GM19238 (cell line): ENCODE measurements around the gene TBC1D8B.
"Not testable (repeated sequence)": the region's sequence is repeated elsewhere in the genome, so short reads cannot be mapped to it uniquely, and the experiment has no call there.

Experiments used
- DNase-seq: peaks from one replicate; pipeline ENCODE4 v3.0.0; 2011; ENCODE audit warnings: low spot score; ENCODE audit not compliant: insufficient read length

TBC1D8B gene

GRCh38 chrX:106802388-106803275 is at the start of gene TBC1D8B:
TSS of gene TBC1D8B (plus strand) at chrX:106802673. CDS start at chrX:106802854, 181 bp downstream.
- no peak for DNase-seq

- DNase-seq: not testable (repeated sequence)
These were observed 33.2 kb upstream of the TBC1D8B start for GRCh38 chrX:106769288-106769687.

GRCh38 chrX:106774981-106775380 is 27.5 kb upstream of the TBC1D8B start:
- no peak for DNase-seq

GRCh38 chrX:106780264-106780663 is 22.2 kb upstream of the TBC1D8B start:
- DNase-seq: no peak

GRCh38 chrX:106780664-106781377 is 21.7 kb upstream of the TBC1D8B start:
- DNase-seq: no peak

- no peak for DNase-seq
These were observed 18.8 kb upstream of the TBC1D8B start for GRCh38 chrX:106783716-106784115.

GRCh38 chrX:106791495-106791894 is 11.0 kb upstream of the TBC1D8B start:
- DNase-seq: no peak

GRCh38 chrX:106802063-106802387 is 448 bp upstream of the TBC1D8B start:
- no peak for DNase-seq

- DNase-seq: no peak
These were observed 8.8 kb downstream of the TBC1D8B start for GRCh38 chrX:106811131-106811910.

GRCh38 chrX:106812930-106813329 is 10.5 kb downstream of the TBC1D8B start:
- DNase-seq: not testable (repeated sequence)

GRCh38 chrX:106814093-106814492 is 11.6 kb downstream of the TBC1D8B start:
- not testable (repeated sequence) for DNase-seq

GRCh38 chrX:106862972-106863688 is 60.7 kb downstream of the TBC1D8B start:
- no peak for DNase-seq

- no peak for DNase-seq
These were observed 61.2 kb downstream of the TBC1D8B start for GRCh38 chrX:106863697-106864096.

- DNase-seq: not testable (repeated sequence)
These were observed 70.3 kb downstream of the TBC1D8B start for GRCh38 chrX:106872796-106873195.

- DNase-seq: no peak
These were observed 71.6 kb downstream of the TBC1D8B start for GRCh38 chrX:106874075-106874474.

- DNase-seq: no peak
These were observed 72.7 kb downstream of the TBC1D8B start for GRCh38 chrX:106875151-106875550.

- no peak for DNase-seq
These were observed 87.0 kb downstream of the TBC1D8B start for GRCh38 chrX:106889468-106889867.

GRCh38 chrX:106891762-106892460 is 89.4 kb downstream of the TBC1D8B start:
- no peak for DNase-seq

GRCh38 chrX:106894392-106894909 is 92.0 kb downstream of the TBC1D8B start:
- DNase-seq: no peak

GRCh38 chrX:106894978-106895452 is 92.5 kb downstream of the TBC1D8B start:
- no peak for DNase-seq
